Prostate gland (tissue), 2 donors: ENCODE measurements around the gene SAP30L. TPM values are rescaled to one million over a fixed set of nuclear protein-coding genes. Genes with fewer than 3 reads are reported as not detected.
A peak's percentile ranks its signal among the peaks of the same experiment; 100 is the strongest.

Experiments used
- DNase-seq: peaks from one replicate; pipeline ENCODE4 v3.0.0-alpha.2; 2019; ENCODE audit warnings: low spot score
- H3K27ac ChIP-seq, 2 donors: fragments of 200-600 bp; sonication (generic); 2 replicates each; pipeline ENCODE4 v1.5.1; 2017 to 2019
- H3K27me3 ChIP-seq: fragments of 200-600 bp; sonication (generic); replicated peaks from 2 replicates; pipeline ENCODE4 v1.5.1; 2019; ENCODE audit not compliant: insufficient read depth
- H3K36me3 ChIP-seq, 2 donors: fragments of 200-600 bp; sonication (generic); 1 replicate in 1 of 2; 2 replicates in 1 of 2; pipeline versions ENCODE4 v1.5.1 to v1.8.1; 2017 to 2019
- H3K4me1 ChIP-seq: fragments of 200-600 bp; sonication (generic); replicated peaks from 2 replicates; pipeline ENCODE4 v1.5.1; 2019
- H3K4me3 ChIP-seq, 2 donors: fragments of 200-600 bp; sonication (generic); 2 replicates each; pipeline ENCODE4 v1.5.1; 2017 to 2019
- H3K9me3 ChIP-seq: fragments of 200-600 bp; sonication (generic); 2 replicates; pipeline ENCODE4 v1.5.1; 2017
- CTCF ChIP-seq, 4 experiments: fragments of 200-600 bp in 2 of 4; fragments of 450-650 bp in 2 of 4; sonication (generic) in 2 of 4; IDR thresholded peaks; 1 replicate in 3 of 4; 2 replicates in 1 of 4; pipeline ENCODE4 v1.5.1; 2016 to 2019; ENCODE audit warnings: antibody characterized with exemption in 4 of 4, mild to moderate bottlenecking in 2 of 4, moderate library complexity in 2 of 4
- POLR2A ChIP-seq: fragments of 450-650 bp; IDR thresholded peaks from one replicate; pipeline ENCODE4 v1.6.1; 2016; ENCODE audit warnings: antibody characterized with exemption, mild to moderate bottlenecking
- POLR2AphosphoS5 ChIP-seq: sonication (generic); formaldehyde crosslinking; IDR thresholded peaks from one replicate; pipeline ENCODE4 v1.6.1; 2017; ENCODE audit warnings: antibody characterized with exemption
- WGBS: methylation state at CpG from one replicate; pipeline ENCODE4 v1.1.5; 2018; 5-methylcytosine and 5-hydroxymethylcytosine counted together
- intact Hi-C: fragments of 100-400 bp; cut with DNase I; formaldehyde crosslinking; loops from one replicate; pipeline ENCODE4 v1.14.2; 2022
- total RNA-seq, 2 donors: library from RNA; depleted of rRNA; stranded (reverse); fragments of >200 nt; gene quantifications; one replicate each; pipeline ENCODE4 v1.1.0, GENCODE V29; 2016

SAP30L gene
- total RNA-seq, 2 donors from 2014 or later, result 33.8 to 35.9 TPM

GRCh38 chr5:154446195-154447088 is 645 bp downstream of the SAP30L start:
- peak; percentile 43 for DNase-seq
- Histone ChIP-seq H3K27ac (peak overlapping the region; percentile 75 to 77), H3K27me3 (no peaks in the 10 kb centered on the region), H3K4me3 (peak overlapping the region; percentile 83 to 87), H3K36me3 (peaks cover 0 to 6% of the 10 kb centered on the region in 2 donors), H3K9me3 (no peaks in the 10 kb centered on the region), H3K4me1 (no peaks in the 10 kb centered on the region)
- no peak for TF ChIP-seq POLR2AphosphoS5
- TF ChIP-seq POLR2A, result no peak
- no peak for TF ChIP-seq CTCF (IDR thresholded peaks at IDR 0.05)
- WGBS, result under 1% methylated on average over 78 of the region's 87 CpGs
- intact Hi-C loops, result no loop called here

GRCh38 chr5:154447089-154447725 is 1.4 kb downstream of the SAP30L start:
- Histone ChIP-seq H3K27ac (peak overlapping the region; percentile 75 to 77), H3K9me3 (no peaks in the 10 kb centered on the region), H3K27me3 (no peaks in the 10 kb centered on the region), H3K36me3 (no peaks in the 10 kb centered on the region), H3K4me1 (no peaks in the 10 kb centered on the region), H3K4me3 (peak overlapping the region; percentile 83 to 87)
- TF ChIP-seq POLR2AphosphoS5 (no peak), POLR2A (no peak), CTCF (IDR thresholded peaks at IDR 0.05) (no peak)
- 3% methylated on average over 10 of the region's 10 CpGs for WGBS
- intact Hi-C loops, result no loop called here
- DNase-seq, result no peak

DNA sequence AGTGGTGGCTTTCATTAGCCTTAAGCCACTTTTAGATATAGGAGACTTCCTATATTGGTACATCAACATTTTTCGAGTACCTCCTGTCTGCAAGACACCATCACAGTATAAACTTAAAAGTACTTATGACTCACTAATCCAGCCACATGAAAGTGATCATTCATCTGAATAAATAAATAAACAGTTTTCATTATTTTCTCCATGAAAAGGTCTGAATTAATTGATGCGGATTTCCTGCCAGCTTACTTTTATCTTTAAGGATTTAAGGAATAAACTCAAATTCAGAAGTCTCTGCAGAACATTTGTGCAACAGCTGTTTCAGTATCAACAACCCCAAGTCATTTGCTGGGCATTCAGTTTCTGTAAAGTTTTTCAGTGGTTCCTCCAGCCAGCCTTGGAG is 4.0 kb downstream of the SAP30L start:
- no peaks in the 10 kb centered on the region for H3K36me3 ChIP-seq
- no peak for TF ChIP-seq POLR2A
- TF ChIP-seq CTCF (IDR thresholded peaks at IDR 0.05), result no peak
- TF ChIP-seq POLR2AphosphoS5, result no peak
- no peaks in the 10 kb centered on the region for H3K27me3 ChIP-seq
- 72% methylated on average over 2 of the region's 2 CpGs for WGBS
- intact Hi-C loops, result no loop called here
- H3K4me3 ChIP-seq, result no peak overlapping the region
- no peaks in the 10 kb centered on the region for H3K9me3 ChIP-seq
- H3K27ac ChIP-seq, result no peak overlapping the region
- no peaks in the 10 kb centered on the region for H3K4me1 ChIP-seq
- DNase-seq, result no peak

DNA sequence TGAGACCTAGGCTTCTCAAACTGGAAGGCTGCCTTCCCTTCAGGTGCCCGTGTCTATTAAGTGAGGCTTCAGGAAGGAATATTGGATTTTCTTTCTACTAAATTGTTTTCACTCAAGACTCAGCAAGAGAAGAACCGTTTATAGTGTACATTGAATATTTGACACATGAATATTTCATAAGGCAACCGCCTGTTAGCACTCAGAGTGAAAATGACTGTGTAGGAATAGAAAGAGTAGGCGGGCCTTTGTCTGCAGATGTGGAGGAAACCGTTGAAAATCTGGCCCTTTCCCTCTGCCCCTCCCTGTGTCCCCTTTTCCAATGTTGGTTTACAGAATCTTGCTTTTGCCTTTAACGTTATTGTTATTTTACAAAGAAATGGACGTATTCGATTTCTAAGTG is 6.2 kb downstream of the SAP30L start:
- WGBS, result 87% methylated on average over 8 of the region's 8 CpGs

More for the DNA sequence above, 6.2 kb downstream of the SAP30L start:
- TF ChIP-seq POLR2AphosphoS5 (no peak), POLR2A (no peak), CTCF (IDR thresholded peaks at IDR 0.05) (no peak)
- H3K27ac ChIP-seq, result no peak overlapping the region
- H3K4me3 ChIP-seq, result no peak overlapping the region
- H3K4me1 ChIP-seq, result no peaks in the 10 kb centered on the region
- no peaks in the 10 kb centered on the region for H3K9me3 ChIP-seq
- H3K27me3 ChIP-seq, result no peaks in the 10 kb centered on the region
- DNase-seq, result no peak
- intact Hi-C loops, result no loop called here
- H3K36me3 ChIP-seq, result no peaks in the 10 kb centered on the region
